ENCODE data around the gene PRAMEF7.
"Not testable (repeated sequence)": the region's sequence is repeated elsewhere in the genome, so short reads cannot be mapped to it uniquely, and the experiment has no call there.

- TF ChIP-seq CTCF, POLR2AphosphoS5, POLR2A (IDR thresholded peaks at IDR 0.05): not testable (repeated sequence)
Measured at GRCh38 chr1:12899186-12899585, 17.2 kb upstream of the PRAMEF7 start.
